MM.1S (cell line): ENCODE results near the gene ZIC4.

Experiments used
- EZH2 ChIP-seq: fragments of 300-600 bp; sonication (generic); optimal IDR thresholded peaks from 2 replicates; pipeline ENCODE3; 2017; ENCODE audit warnings: low read depth, mild to moderate bottlenecking, antibody characterized with exemption, low read length, mixed read lengths
- EZH2phosphoT487 ChIP-seq: fragments of 300-600 bp; sonication (generic); IDR thresholded peaks from 2 replicates; pipeline ENCODE4 v1.6.1; 2018; ENCODE audit warnings: antibody characterized with exemption, low read length
- TF ChIP-seq, protein P1 (sequence below): fragments of 300-600 bp; sonication (generic); IDR thresholded peaks from 2 replicates; pipeline ENCODE4 v1.5.1; 2016; ENCODE audit warnings: antibody characterized with exemption, low read length, mixed read lengths

DNA sequence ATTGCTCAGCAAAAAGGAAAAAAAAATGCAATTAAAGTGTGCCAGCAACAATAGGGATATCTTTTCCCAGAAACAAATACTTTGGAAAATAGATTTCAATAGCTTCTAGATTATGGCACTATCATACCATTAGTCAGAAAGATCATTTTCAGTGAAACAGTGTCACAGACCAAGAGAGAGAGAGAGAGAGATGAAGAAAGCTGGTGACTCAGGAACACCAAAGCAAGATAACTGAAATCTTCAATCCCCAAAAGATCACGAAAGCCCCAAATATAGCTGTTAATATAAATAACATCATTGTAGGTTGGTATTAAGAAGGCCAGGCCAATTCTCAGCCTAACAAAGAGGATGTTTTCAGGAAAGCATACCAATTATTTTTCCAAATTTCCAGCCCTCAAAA is 57.4 kb downstream of the ZIC4 start:
- TF ChIP-seq, protein P1, sequence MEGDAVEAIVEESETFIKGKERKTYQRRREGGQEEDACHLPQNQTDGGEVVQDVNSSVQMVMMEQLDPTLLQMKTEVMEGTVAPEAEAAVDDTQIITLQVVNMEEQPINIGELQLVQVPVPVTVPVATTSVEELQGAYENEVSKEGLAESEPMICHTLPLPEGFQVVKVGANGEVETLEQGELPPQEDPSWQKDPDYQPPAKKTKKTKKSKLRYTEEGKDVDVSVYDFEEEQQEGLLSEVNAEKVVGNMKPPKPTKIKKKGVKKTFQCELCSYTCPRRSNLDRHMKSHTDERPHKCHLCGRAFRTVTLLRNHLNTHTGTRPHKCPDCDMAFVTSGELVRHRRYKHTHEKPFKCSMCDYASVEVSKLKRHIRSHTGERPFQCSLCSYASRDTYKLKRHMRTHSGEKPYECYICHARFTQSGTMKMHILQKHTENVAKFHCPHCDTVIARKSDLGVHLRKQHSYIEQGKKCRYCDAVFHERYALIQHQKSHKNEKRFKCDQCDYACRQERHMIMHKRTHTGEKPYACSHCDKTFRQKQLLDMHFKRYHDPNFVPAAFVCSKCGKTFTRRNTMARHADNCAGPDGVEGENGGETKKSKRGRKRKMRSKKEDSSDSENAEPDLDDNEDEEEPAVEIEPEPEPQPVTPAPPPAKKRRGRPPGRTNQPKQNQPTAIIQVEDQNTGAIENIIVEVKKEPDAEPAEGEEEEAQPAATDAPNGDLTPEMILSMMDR, result no peak
- TF ChIP-seq EZH2phosphoT487, result no peak
- no peak for TF ChIP-seq EZH2
